Gastroesophageal sphincter (tissue), 4 donors: ENCODE measurements around the gene DBT. TPM values are rescaled to one million over a fixed set of nuclear protein-coding genes. Genes with fewer than 3 reads are reported as not detected.
A peak's percentile ranks its signal among the peaks of the same experiment; 100 is the strongest.

Experiments
- ATAC-seq: fragments of 150-250 bp; one replicate; pipeline ENCODE4 v1.9.1; 2016; ENCODE audit warnings: mild to moderate bottlenecking, moderate library complexity
- H3K27ac ChIP-seq, 4 donors: fragments of 200-600 bp; sonication (generic) in 3 of 4; 1 replicate in 3 of 4; 2 replicates in 1 of 4; pipeline ENCODE4 v1.5.1; 2016 to 2019
- H3K27me3 ChIP-seq: fragments of 200-600 bp; sonication (generic); one replicate; pipeline ENCODE4 v1.5.1; 2019
- H3K36me3 ChIP-seq, 2 donors: fragments of 200-600 bp; sonication (generic); one replicate each; pipeline ENCODE4 v1.5.1; 2019; ENCODE audit warnings: control low read depth in 1 of 2
- H3K4me1 ChIP-seq, 3 donors: fragments of 200-600 bp; sonication (generic); 1 replicate in 2 of 3; 2 replicates in 1 of 3; pipeline ENCODE4 v1.5.1; 2016 to 2019; ENCODE audit warnings: control low read depth in 2 of 3
- H3K4me3 ChIP-seq, 2 donors: fragments of 200-600 bp; sonication (generic); one replicate each; pipeline ENCODE4 v1.5.1; 2019; ENCODE audit warnings: mild to moderate bottlenecking in 1 of 2, moderate library complexity in 1 of 2
- H3K9me3 ChIP-seq, 3 donors: fragments of 200-600 bp; sonication (generic); one replicate each; pipeline ENCODE4 v1.5.1; 2017 to 2019; ENCODE audit warnings: control low read depth in 2 of 3
- CTCF ChIP-seq, 4 experiments: fragments of 200-600 bp in 2 of 4; fragments of 450-650 bp in 2 of 4; sonication (generic) in 1 of 4; IDR thresholded peaks; one replicate each; pipeline ENCODE4 v1.5.1; 2017 to 2019; ENCODE audit warnings: antibody characterized with exemption in 4 of 4, mild to moderate bottlenecking in 2 of 4, moderate library complexity in 2 of 4
- EP300 ChIP-seq: sonication (generic); formaldehyde crosslinking; IDR thresholded peaks from one replicate; pipeline ENCODE4 v1.6.1; 2017; ENCODE audit warnings: antibody characterized with exemption, mild to moderate bottlenecking
- POLR2A ChIP-seq, 2 donors: fragments of 450-650 bp; IDR thresholded peaks; one replicate each; pipeline ENCODE4 v1.6.1; 2017; ENCODE audit warnings: antibody characterized with exemption in 2 of 2, mild to moderate bottlenecking in 2 of 2, moderate library complexity in 1 of 2
- POLR2AphosphoS5 ChIP-seq: sonication (generic); formaldehyde crosslinking; IDR thresholded peaks from one replicate; pipeline ENCODE4 v1.6.1; 2017; ENCODE audit warnings: antibody characterized with exemption
- WGBS, 2 donors: methylation state at CpG; one replicate each; pipeline ENCODE4 v1.1.5; 2018; ENCODE audit warnings: low coverage in 1 of 2; 5-methylcytosine and 5-hydroxymethylcytosine counted together
- total RNA-seq, 4 donors: library from RNA; depleted of rRNA; stranded (reverse); fragments of >200 nt; gene quantifications; one replicate each; pipeline ENCODE4 v1.1.0, GENCODE V29; 2016

Gene DBT
- total RNA-seq, 4 donors from 2014 or later, result 8.9 to 19.0 (median 13.5) TPM

DNA sequence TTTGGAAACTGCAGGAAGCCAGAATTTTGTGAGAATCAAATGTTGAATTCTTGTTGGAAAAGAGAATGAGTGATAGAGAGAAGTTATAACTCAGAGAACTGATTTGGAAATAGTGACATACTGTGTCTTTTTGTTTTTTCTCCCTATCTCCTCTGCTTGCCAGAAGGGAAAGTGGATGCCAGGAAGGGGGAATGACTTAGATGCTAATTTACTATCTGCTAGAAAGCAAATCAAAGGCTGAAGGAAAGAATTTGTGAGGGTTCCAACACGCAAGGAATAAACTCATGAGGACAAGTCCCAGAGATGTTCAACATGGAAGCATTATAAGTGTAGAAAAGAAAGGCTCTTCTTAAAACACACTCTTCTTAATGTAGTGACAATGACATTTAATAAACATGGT is 51.0 kb downstream of the DBT start:
- H3K4me3 ChIP-seq, result no peak overlapping the region
- no peaks in the 10 kb centered on the region for H3K9me3 ChIP-seq
- H3K27me3 ChIP-seq, result no peaks in the 10 kb centered on the region
- 100% methylated on average over 1 of the region's 1 CpG for WGBS, 2 donors
- H3K27ac ChIP-seq, result no peak overlapping the region
- peaks cover 0 to 86% of the 10 kb centered on the region in 2 donors for H3K36me3 ChIP-seq
- no peak for ATAC-seq
- TF ChIP-seq POLR2A (IDR thresholded peaks at IDR 0.05), result no peak
- TF ChIP-seq CTCF (IDR thresholded peaks at IDR 0.05), result no peak
- no peaks in the 10 kb centered on the region for H3K4me1 ChIP-seq

DNA sequence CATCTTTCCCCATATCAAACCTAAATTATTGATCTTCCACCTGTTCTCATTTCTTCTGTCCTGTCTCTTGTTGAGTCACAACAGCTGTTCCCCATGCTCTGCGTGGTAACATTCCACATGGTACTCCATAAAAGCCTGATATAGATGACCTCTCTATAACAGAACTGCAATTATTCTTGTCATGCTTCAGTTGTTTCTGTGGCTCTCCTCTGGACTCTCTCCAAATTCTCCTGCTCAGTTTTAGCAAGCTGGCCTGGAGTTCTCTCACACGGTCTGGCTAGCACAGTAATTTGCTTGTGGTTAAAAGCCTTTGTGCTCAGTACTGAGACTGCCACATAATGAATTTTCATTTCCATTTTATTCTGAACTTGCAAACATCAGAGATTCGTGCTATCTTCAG is 61.0 kb downstream of the DBT start:
- H3K9me3 ChIP-seq, result no peaks in the 10 kb centered on the region
- H3K4me1 ChIP-seq, result peaks cover 0 to 19% (median 0%) of the 10 kb centered on the region in 3 donors
- H3K27me3 ChIP-seq, result no peaks in the 10 kb centered on the region
- peaks cover 0 to 5% of the 10 kb centered on the region in 2 donors for H3K36me3 ChIP-seq
- H3K4me3 ChIP-seq, result no peak overlapping the region
- ATAC-seq, result no peak
- TF ChIP-seq POLR2A (IDR thresholded peaks at IDR 0.05), result no peak
- TF ChIP-seq EP300, result no peak
- no peak for TF ChIP-seq POLR2AphosphoS5
- TF ChIP-seq CTCF (IDR thresholded peaks at IDR 0.05), result no peak
- WGBS, 2 donors, result 0 to 13% methylated on average over 2 to 3 of the region's 3 CpGs
- peak overlapping the region in 1 of 4 donors; percentile 33 for H3K27ac ChIP-seq

DNA sequence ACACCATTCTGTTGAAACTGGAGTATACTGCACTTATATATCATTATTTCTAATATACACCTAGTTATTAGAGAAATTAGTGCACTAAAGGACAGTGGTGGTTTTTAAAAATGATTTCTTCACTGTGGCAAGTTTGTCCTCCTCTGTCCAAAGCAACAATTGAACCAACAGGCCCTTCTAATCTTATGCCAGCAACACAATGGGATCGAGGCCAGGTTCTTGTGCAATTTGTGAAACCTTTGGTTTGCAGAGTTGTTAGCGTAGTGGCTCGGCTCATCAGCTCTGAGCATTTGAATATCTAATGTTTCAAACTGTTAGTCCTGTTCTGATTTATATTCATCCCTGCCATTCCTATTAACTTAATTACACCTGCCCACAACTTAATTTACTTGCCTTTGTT is 61.7 kb downstream of the DBT start:
- H3K27ac ChIP-seq, result no peak overlapping the region
- no peaks in the 10 kb centered on the region for H3K27me3 ChIP-seq
- no peak for TF ChIP-seq POLR2AphosphoS5
- no peak for TF ChIP-seq CTCF (IDR thresholded peaks at IDR 0.05)
- no peak for TF ChIP-seq EP300
- no peak for TF ChIP-seq POLR2A (IDR thresholded peaks at IDR 0.05)
- H3K4me1 ChIP-seq, result peaks cover 0 to 19% (median 0%) of the 10 kb centered on the region in 3 donors
- H3K4me3 ChIP-seq, result no peak overlapping the region
- 73 to 84% methylated on average over 3 of the region's 3 CpGs for WGBS, 2 donors
- H3K36me3 ChIP-seq, result no peaks in the 10 kb centered on the region
- peak; percentile 28 for ATAC-seq
- no peaks in the 10 kb centered on the region for H3K9me3 ChIP-seq

- H3K9me3 ChIP-seq, result no peaks in the 10 kb centered on the region
- WGBS, 2 donors, result 29 to 56% methylated on average over 1 of the region's 1 CpG
Measured at GRCh38 chr1:100184536-100184935, 65.1 kb downstream of the DBT start.

More at GRCh38 chr1:100184536-100184935, 65.1 kb downstream of the DBT start:
- peaks cover 0 to 18% (median 0%) of the 10 kb centered on the region in 3 donors for H3K4me1 ChIP-seq
- H3K4me3 ChIP-seq, result no peak overlapping the region
- no peaks in the 10 kb centered on the region for H3K36me3 ChIP-seq
- no peak for TF ChIP-seq POLR2A (IDR thresholded peaks at IDR 0.05)
- TF ChIP-seq EP300, result no peak
- no peak for TF ChIP-seq POLR2AphosphoS5
- no peak for TF ChIP-seq CTCF (IDR thresholded peaks at IDR 0.05)
- no peak overlapping the region for H3K27ac ChIP-seq
- no peaks in the 10 kb centered on the region for H3K27me3 ChIP-seq
- no peak for ATAC-seq
